ENCODE measurements around the gene ANKS3. TPM values are rescaled to one million over a fixed set of nuclear protein-coding genes. Genes with fewer than 3 reads are reported as not detected.
A peak's percentile ranks its signal among the peaks of the same experiment; 100 is the strongest.

ANKS3 gene
- total and polyA plus RNA-seq, 10 of the 15 experiments (the other 5 are each of a cell fraction or from before 2014, with no cell fraction given): 0.29 to 14.2 (median 8.5) TPM

GRCh38 chr16:4693956-4694641 is 40.0 kb downstream of the ANKS3 start:
- no peaks in the 10 kb centered on the region for H4K20me1 ChIP-seq (ENCODE audit: control insufficient read depth, insufficient read depth)
- ChIA-PET SMC1A (ENCODE audit: uncharacterized antibody, unreplicated experiment) (no interaction called here), CTCF (interaction anchor here (0.8 to 1.9 kb wide), 3 partner anchors 16 to 105 kb away, joined by 3 to 5 read pairs (median 3); partner anchors contain the start of gene MGRN1), POLR2A (interaction anchor here (1.0 to 1.3 kb wide), 3 partner anchors 10 to 108 kb away, joined by 3 to 6 read pairs (median 4); partner anchors contain the start of genes ANKS3, DNAAF8 and ROGDI), RAD21 (ENCODE audit: unreplicated experiment) (interaction anchor here (1.9 kb wide), 1 partner anchor 40 kb away, joined by 7 read pairs; the partner anchor contains the start of genes ANKS3 and DNAAF8)
- peak overlapping the region; percentile 64; the same call in 1 of the 2 replicates for H3K4me2 ChIP-seq (ENCODE audit: control insufficient read depth, insufficient read depth)
- H3K4me3 ChIP-seq: peak overlapping the region; percentile 94
- peaks cover 12% of the 10 kb centered on the region for H3K4me1 ChIP-seq (ENCODE audit: control insufficient read depth, insufficient read depth, low read length)
- BruUV-seq (replicated peaks): TSS peak; percentile 60
- peaks cover 11% of the 10 kb centered on the region for H3K79me2 ChIP-seq (ENCODE audit: control insufficient read depth, insufficient read depth, low read length)
- no peak for DNase-seq (ENCODE audit: low read depth, low spot score)
- H3K9me3 ChIP-seq (replicated peaks; ENCODE audit: control insufficient read depth, insufficient read depth, low read length): no peaks in the 10 kb centered on the region
- peaks cover 2 to 26% of the 10 kb centered on the region in 2 experiments; a peak in 3 of 4 replicates for H3K36me3 ChIP-seq (ENCODE audit: control insufficient read depth in 2 of 2, insufficient read depth in 2 of 2, low read length in 1 of 2)
- WGBS (ENCODE audit: insufficient coverage, insufficient replicate concordance, low lambda C conversion rate, missing lambda C conversion rate): 2% methylated on average over 39 of the region's 54 CpGs
- in situ Hi-C loops (cut with MboI) (no loop called here), intact Hi-C loops (cut with micrococcal nuclease; ENCODE audit: unreplicated experiment) (loop anchor here (5.0 kb wide), 1 partner anchor 263 kb away; the partner anchor contains the start of gene SEC14L5)
- peak overlapping the region; percentile 69 for H2AFZ ChIP-seq (ENCODE audit: control insufficient read depth, low read depth, low read length)
- H3K27ac ChIP-seq (ENCODE audit: control insufficient read depth, insufficient read depth): peak overlapping the region; percentile 74
- no peaks in the 10 kb centered on the region for H3K27me3 ChIP-seq (replicated peaks in 1 of 2; ENCODE audit: control insufficient read depth in 2 of 2, insufficient read depth in 2 of 2, low read length in 1 of 2)
- ATAC-seq: peak; percentile 60
- FAIRE-seq: no peak
- peak overlapping the region; percentile 92 for H3K9ac ChIP-seq (ENCODE audit: control insufficient read depth, insufficient read depth, low read length)
- TF ChIP-seq NR2F1 (conservative IDR thresholded peaks at IDR 0.05): 0 out of 2 replicates have a peak, but pooled peaks have one; percentile 32
- TF ChIP-seq, protein P1, sequence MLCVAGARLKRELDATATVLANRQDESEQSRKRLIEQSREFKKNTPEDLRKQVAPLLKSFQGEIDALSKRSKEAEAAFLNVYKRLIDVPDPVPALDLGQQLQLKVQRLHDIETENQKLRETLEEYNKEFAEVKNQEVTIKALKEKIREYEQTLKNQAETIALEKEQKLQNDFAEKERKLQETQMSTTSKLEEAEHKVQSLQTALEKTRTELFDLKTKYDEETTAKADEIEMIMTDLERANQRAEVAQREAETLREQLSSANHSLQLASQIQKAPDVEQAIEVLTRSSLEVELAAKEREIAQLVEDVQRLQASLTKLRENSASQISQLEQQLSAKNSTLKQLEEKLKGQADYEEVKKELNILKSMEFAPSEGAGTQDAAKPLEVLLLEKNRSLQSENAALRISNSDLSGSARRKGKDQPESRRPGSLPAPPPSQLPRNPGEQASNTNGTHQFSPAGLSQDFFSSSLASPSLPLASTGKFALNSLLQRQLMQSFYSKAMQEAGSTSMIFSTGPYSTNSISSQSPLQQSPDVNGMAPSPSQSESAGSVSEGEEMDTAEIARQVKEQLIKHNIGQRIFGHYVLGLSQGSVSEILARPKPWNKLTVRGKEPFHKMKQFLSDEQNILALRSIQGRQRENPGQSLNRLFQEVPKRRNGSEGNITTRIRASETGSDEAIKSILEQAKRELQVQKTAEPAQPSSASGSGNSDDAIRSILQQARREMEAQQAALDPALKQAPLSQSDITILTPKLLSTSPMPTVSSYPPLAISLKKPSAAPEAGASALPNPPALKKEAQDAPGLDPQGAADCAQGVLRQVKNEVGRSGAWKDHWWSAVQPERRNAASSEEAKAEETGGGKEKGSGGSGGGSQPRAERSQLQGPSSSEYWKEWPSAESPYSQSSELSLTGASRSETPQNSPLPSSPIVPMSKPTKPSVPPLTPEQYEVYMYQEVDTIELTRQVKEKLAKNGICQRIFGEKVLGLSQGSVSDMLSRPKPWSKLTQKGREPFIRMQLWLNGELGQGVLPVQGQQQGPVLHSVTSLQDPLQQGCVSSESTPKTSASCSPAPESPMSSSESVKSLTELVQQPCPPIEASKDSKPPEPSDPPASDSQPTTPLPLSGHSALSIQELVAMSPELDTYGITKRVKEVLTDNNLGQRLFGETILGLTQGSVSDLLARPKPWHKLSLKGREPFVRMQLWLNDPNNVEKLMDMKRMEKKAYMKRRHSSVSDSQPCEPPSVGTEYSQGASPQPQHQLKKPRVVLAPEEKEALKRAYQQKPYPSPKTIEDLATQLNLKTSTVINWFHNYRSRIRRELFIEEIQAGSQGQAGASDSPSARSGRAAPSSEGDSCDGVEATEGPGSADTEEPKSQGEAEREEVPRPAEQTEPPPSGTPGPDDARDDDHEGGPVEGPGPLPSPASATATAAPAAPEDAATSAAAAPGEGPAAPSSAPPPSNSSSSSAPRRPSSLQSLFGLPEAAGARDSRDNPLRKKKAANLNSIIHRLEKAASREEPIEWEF (IDR thresholded peaks at IDR 0.05; ENCODE audit: insufficient replicate concordance, low read depth, low read length): no peak
- no peak for TF ChIP-seq SREBF2 (IDR thresholded peaks at IDR 0.05; ENCODE audit: low read length)
- no peak for TF ChIP-seq ZBTB33 (IDR thresholded peaks at IDR 0.05)
- 0 out of 2 replicates have a peak, but pooled peaks have one; percentile 66 for TF ChIP-seq TCF3 (IDR thresholded peaks at IDR 0.05; ENCODE audit: borderline replicate concordance, insufficient read depth, low read depth, low read length)
- TF ChIP-seq BACH1 (IDR thresholded peaks at IDR 0.05; ENCODE audit: borderline replicate concordance): peak; percentile 8; the same call in 1 of the 2 replicates
- peak; percentile 71 for TF ChIP-seq POLR2A (IDR thresholded peaks at IDR 0.05; ENCODE audit: low read depth, low read length)
- TF ChIP-seq NKRF (conservative IDR thresholded peaks at IDR 0.05): peak; percentile 47; the same call in 1 of the 2 replicates
- TF ChIP-seq BHLHE40 (IDR thresholded peaks at IDR 0.05; ENCODE audit: borderline replicate concordance in 1 of 2, low read depth in 2 of 2, low read length in 1 of 2): peak in 1 of 2 experiments; percentile 49; a peak in 2 of 4 replicates
- peak; percentile 74; the same call in 1 of the 2 replicates for TF ChIP-seq GATAD2B (conservative IDR thresholded peaks at IDR 0.05; ENCODE audit: low read depth)
- TF ChIP-seq TCF12 (IDR thresholded peaks at IDR 0.05; ENCODE audit: low read depth, low read length): peak; percentile 67
- 0 out of 2 replicates have a peak, but pooled peaks have one; percentile 20 for TF ChIP-seq RFX5 (IDR thresholded peaks at IDR 0.05; ENCODE audit: low read depth, low read length)
- peak; percentile 51; the same call in 1 of the 2 replicates for TF ChIP-seq LARP7 (IDR thresholded peaks at IDR 0.05)
- TF ChIP-seq CHD2 (IDR thresholded peaks at IDR 0.05; ENCODE audit: borderline replicate concordance, low read depth, low read length): peak; percentile 18; the same call in 1 of the 2 replicates
